Hepatocyte (in vitro differentiated cells): ENCODE measurements around the gene MAD1L1.

Experiments
- EZH2 ChIP-seq: fragments of 200-600 bp; sonication (generic); IDR thresholded peaks from 2 replicates; pipeline ENCODE4 v1.6.1; 2016; ENCODE audit warnings: antibody characterized with exemption, mild to moderate bottlenecking, borderline replicate concordance
- EZH2phosphoT487 ChIP-seq: fragments of 200-600 bp; sonication (generic); IDR thresholded peaks from one replicate; pipeline ENCODE4 v1.6.1; 2018; ENCODE audit warnings: antibody characterized with exemption, mild to moderate bottlenecking, low read depth, moderate library complexity; ENCODE audit not compliant: unreplicated experiment, severe bottlenecking
- TF ChIP-seq, protein P1 (sequence below): fragments of 200-600 bp; sonication (generic); IDR thresholded peaks from 2 replicates; pipeline ENCODE4 v1.5.1; 2016; ENCODE audit warnings: antibody characterized with exemption, mild to moderate bottlenecking; ENCODE audit not compliant: poor library complexity

- TF ChIP-seq, protein P1, sequence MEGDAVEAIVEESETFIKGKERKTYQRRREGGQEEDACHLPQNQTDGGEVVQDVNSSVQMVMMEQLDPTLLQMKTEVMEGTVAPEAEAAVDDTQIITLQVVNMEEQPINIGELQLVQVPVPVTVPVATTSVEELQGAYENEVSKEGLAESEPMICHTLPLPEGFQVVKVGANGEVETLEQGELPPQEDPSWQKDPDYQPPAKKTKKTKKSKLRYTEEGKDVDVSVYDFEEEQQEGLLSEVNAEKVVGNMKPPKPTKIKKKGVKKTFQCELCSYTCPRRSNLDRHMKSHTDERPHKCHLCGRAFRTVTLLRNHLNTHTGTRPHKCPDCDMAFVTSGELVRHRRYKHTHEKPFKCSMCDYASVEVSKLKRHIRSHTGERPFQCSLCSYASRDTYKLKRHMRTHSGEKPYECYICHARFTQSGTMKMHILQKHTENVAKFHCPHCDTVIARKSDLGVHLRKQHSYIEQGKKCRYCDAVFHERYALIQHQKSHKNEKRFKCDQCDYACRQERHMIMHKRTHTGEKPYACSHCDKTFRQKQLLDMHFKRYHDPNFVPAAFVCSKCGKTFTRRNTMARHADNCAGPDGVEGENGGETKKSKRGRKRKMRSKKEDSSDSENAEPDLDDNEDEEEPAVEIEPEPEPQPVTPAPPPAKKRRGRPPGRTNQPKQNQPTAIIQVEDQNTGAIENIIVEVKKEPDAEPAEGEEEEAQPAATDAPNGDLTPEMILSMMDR = no peak
- TF ChIP-seq EZH2phosphoT487 (no peak), EZH2 (no peak)
Measured at GRCh38 chr7:2101630-2102374, 130.9 kb downstream of the MAD1L1 start.
